Measurements from ENCODE around the gene MUS81. TPM values are rescaled to one million over a fixed set of nuclear protein-coding genes. Genes with fewer than 3 reads are reported as not detected.

Gene MUS81
- total and polyA plus RNA-seq, 10 of the 15 experiments (the other 5 are each of a cell fraction or from before 2014, with no cell fraction given) = 11.8 to 76.1 (median 48.4) TPM

DNA sequence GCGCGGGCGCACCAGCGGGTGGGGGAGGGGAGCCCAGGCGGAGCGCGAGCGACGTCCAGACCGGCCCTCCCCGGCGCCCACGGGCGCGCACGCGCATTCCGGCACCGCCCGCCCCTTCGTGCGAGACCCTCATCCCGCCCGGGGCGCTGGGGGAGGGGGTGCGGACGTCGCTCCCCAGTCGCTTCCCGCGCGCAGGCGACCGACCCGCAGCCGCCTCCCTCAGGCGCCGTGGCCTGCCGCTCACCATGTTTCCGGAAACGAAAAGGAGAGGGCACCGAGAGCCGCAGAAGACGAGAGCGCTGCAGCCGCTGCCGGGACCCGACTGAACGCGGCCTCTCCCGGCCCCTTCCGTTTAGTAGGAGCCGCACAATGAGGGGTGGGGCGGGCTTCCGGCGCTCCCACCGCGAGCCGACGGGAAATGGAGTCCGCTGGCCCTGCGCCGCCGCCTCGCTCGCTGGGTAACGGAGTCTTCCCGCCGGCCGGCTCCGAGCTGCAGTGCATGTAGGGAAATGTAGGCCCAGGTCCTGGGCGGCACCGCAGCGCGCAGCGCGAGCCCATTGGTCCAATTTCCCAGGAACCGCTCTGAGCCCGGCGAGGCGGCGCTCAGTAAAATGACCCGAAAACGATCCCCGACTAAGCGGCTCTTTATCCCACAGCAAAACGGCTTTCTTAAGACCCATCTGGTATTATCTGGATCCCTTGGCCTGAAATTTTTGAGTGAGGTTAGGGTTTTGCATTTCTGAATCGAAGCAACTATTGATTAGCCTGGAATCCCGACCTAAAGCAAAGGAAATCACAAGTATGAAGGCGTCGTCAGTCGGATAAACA lies 2.2 kb upstream of the MUS81 start, which contains the start of gene CFL1 (continued):
- TF ChIP-seq, protein P1, sequence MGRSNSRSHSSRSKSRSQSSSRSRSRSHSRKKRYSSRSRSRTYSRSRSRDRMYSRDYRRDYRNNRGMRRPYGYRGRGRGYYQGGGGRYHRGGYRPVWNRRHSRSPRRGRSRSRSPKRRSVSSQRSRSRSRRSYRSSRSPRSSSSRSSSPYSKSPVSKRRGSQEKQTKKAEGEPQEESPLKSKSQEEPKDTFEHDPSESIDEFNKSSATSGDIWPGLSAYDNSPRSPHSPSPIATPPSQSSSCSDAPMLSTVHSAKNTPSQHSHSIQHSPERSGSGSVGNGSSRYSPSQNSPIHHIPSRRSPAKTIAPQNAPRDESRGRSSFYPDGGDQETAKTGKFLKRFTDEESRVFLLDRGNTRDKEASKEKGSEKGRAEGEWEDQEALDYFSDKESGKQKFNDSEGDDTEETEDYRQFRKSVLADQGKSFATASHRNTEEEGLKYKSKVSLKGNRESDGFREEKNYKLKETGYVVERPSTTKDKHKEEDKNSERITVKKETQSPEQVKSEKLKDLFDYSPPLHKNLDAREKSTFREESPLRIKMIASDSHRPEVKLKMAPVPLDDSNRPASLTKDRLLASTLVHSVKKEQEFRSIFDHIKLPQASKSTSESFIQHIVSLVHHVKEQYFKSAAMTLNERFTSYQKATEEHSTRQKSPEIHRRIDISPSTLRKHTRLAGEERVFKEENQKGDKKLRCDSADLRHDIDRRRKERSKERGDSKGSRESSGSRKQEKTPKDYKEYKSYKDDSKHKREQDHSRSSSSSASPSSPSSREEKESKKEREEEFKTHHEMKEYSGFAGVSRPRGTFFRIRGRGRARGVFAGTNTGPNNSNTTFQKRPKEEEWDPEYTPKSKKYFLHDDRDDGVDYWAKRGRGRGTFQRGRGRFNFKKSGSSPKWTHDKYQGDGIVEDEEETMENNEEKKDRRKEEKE (IDR thresholded peaks at IDR 0.05) = peak; percentile 52; the same call in 1 of the 2 replicates
- TF ChIP-seq, protein P2, sequence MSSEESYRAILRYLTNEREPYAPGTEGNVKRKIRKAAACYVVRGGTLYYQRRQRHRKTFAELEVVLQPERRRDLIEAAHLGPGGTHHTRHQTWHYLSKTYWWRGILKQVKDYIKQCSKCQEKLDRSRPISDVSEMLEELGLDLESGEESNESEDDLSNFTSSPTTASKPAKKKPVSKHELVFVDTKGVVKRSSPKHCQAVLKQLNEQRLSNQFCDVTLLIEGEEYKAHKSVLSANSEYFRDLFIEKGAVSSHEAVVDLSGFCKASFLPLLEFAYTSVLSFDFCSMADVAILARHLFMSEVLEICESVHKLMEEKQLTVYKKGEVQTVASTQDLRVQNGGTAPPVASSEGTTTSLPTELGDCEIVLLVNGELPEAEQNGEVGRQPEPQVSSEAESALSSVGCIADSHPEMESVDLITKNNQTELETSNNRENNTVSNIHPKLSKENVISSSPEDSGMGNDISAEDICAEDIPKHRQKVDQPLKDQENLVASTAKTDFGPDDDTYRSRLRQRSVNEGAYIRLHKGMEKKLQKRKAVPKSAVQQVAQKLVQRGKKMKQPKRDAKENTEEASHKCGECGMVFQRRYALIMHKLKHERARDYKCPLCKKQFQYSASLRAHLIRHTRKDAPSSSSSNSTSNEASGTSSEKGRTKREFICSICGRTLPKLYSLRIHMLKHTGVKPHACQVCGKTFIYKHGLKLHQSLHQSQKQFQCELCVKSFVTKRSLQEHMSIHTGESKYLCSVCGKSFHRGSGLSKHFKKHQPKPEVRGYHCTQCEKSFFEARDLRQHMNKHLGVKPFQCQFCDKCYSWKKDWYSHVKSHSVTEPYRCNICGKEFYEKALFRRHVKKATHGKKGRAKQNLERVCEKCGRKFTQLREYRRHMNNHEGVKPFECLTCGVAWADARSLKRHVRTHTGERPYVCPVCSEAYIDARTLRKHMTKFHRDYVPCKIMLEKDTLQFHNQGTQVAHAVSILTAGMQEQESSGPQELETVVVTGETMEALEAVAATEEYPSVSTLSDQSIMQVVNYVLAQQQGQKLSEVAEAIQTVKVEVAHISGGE (CRISPR knock-in tag; IDR thresholded peaks at IDR 0.05) = peak; percentile 62
- no peak for TF ChIP-seq FOS (IDR thresholded peaks at IDR 0.05; ENCODE audit: borderline replicate concordance, extremely low read depth, insufficient read length)
- peak; percentile 99 for TF ChIP-seq POLR2AphosphoS5 (IDR thresholded peaks at IDR 0.05; ENCODE audit: low read length)
- peak; percentile 93 for TF ChIP-seq SMARCA5 (IDR thresholded peaks at IDR 0.05)
- no peak for TF ChIP-seq MEF2A (IDR thresholded peaks at IDR 0.05; ENCODE audit: insufficient read depth, low read depth, low read length)
- TF ChIP-seq CBX3 (IDR thresholded peaks at IDR 0.05; ENCODE audit: borderline replicate concordance, low read depth) = no peak
- TF ChIP-seq, protein P3, sequence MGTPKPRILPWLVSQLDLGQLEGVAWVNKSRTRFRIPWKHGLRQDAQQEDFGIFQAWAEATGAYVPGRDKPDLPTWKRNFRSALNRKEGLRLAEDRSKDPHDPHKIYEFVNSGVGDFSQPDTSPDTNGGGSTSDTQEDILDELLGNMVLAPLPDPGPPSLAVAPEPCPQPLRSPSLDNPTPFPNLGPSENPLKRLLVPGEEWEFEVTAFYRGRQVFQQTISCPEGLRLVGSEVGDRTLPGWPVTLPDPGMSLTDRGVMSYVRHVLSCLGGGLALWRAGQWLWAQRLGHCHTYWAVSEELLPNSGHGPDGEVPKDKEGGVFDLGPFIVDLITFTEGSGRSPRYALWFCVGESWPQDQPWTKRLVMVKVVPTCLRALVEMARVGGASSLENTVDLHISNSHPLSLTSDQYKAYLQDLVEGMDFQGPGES (IDR thresholded peaks at IDR 0.05) = no peak; the same call in 1 of the 2 replicates
- peak; percentile 68 for TF ChIP-seq CHD2 (IDR thresholded peaks at IDR 0.05; ENCODE audit: borderline replicate concordance, low read depth, low read length)
- 0 out of 2 replicates have a peak, but pooled peaks have one; percentile 36 for TF ChIP-seq MXI1 (IDR thresholded peaks at IDR 0.05; ENCODE audit: low read depth, low read length)
- TF ChIP-seq YY1 (IDR thresholded peaks at IDR 0.05; ENCODE audit: low read depth, low read length) = peak; percentile 64; the same call in 1 of the 2 replicates
- no peak for TF ChIP-seq ZNF384 (IDR thresholded peaks at IDR 0.05; ENCODE audit: borderline replicate concordance, low read depth, low read length)
- TF ChIP-seq, protein P4, sequence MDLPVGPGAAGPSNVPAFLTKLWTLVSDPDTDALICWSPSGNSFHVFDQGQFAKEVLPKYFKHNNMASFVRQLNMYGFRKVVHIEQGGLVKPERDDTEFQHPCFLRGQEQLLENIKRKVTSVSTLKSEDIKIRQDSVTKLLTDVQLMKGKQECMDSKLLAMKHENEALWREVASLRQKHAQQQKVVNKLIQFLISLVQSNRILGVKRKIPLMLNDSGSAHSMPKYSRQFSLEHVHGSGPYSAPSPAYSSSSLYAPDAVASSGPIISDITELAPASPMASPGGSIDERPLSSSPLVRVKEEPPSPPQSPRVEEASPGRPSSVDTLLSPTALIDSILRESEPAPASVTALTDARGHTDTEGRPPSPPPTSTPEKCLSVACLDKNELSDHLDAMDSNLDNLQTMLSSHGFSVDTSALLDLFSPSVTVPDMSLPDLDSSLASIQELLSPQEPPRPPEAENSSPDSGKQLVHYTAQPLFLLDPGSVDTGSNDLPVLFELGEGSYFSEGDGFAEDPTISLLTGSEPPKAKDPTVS (IDR thresholded peaks at IDR 0.05; ENCODE audit: low read depth, low read length) = peak; percentile 57; the same call in 1 of the 2 replicates
- TF ChIP-seq, protein P5, sequence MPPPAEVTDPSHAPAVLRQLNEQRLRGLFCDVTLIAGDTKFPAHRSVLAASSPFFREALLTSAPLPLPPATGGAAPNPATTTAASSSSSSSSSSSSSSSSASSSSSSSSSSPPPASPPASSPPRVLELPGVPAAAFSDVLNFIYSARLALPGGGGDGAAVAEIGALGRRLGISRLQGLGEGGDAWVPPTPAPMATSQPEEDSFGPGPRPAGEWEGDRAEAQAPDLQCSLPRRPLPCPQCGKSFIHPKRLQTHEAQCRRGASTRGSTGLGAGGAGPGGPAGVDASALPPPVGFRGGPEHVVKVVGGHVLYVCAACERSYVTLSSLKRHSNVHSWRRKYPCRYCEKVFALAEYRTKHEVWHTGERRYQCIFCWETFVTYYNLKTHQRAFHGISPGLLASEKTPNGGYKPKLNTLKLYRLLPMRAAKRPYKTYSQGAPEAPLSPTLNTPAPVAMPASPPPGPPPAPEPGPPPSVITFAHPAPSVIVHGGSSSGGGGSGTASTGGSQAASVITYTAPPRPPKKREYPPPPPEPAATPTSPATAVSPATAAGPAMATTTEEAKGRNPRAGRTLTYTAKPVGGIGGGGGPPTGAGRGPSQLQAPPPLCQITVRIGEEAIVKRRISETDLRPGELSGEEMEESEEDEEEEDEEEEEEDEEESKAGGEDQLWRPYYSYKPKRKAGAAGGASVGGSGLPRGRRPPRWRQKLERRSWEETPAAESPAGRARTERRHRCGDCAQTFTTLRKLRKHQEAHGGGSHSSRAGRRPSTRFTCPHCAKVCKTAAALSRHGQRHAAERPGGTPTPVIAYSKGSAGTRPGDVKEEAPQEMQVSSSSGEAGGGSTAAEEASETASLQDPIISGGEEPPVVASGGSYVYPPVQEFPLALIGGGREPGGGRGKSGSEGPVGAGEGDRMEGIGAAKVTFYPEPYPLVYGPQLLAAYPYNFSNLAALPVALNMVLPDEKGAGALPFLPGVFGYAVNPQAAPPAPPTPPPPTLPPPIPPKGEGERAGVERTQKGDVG (CRISPR knock-in tag; IDR thresholded peaks at IDR 0.05) = no peak
- TF ChIP-seq IRF4 (IDR thresholded peaks at IDR 0.05; ENCODE audit: low read depth, low read length) = no peak
- peak; percentile 53 for TF ChIP-seq KLF5 (IDR thresholded peaks at IDR 0.05; ENCODE audit: partially characterized antibody)
